Panc1 (cell line): ENCODE results near the gene PRXL2A. TPM values are rescaled to one million over a fixed set of nuclear protein-coding genes. Genes with fewer than 3 reads are reported as not detected.

Source experiments
- ATAC-seq: fragments of 200-7000 bp; cut with Tn5 transposase; 2 replicates; pipeline ENCODE4 v1.9.1; 2020; ENCODE audit warnings: mild to moderate bottlenecking, moderate library complexity
- BruUV-seq: library from RNA; stranded (reverse); fragments of 400-500 nt; replicated peaks from 2 replicates; lab custom pipeline; 2021; lab: Mats Ljungman, UMichigan
- CTCF ChIA-PET: fragments of 300-600 bp; sonication (Branson Sonifier 250); formaldehyde crosslinking; loops from one replicate; lab custom pipeline; 2022; ENCODE audit warnings: antibody characterized with exemption; lab: Charles Lee
- POLR2A ChIA-PET: fragments of 300-600 bp; sonication (Branson Sonifier 250); formaldehyde crosslinking; loops from one replicate; lab custom pipeline; 2022; ENCODE audit warnings: antibody characterized with exemption; lab: Charles Lee
- DNase-seq: peaks from one replicate; pipeline ENCODE4 v3.0.0-alpha.2; 2010; ENCODE audit warnings: low read depth, low spot score
- H3K27ac ChIP-seq: 2 replicates; pipeline ENCODE4 v1.5.1; 2011; ENCODE audit warnings: mild to moderate bottlenecking, low read length, inconsistent platforms
- H3K27me3 ChIP-seq: fragments of 200-500 bp; sonication (Bioruptor generic); 2 replicates; pipeline ENCODE4 v1.6.0; 2014; ENCODE audit warnings: low read length, inconsistent platforms; ENCODE audit not compliant: control insufficient read depth, insufficient read depth
- H3K36me3 ChIP-seq: fragments of 200-500 bp; sonication (Bioruptor generic); 2 replicates; pipeline ENCODE4 v1.5.1; 2014; ENCODE audit warnings: inconsistent platforms, mild to moderate bottlenecking, low read length, moderate library complexity; ENCODE audit not compliant: control insufficient read depth, insufficient read depth
- H3K4me1 ChIP-seq: 2 replicates; pipeline ENCODE4 v1.5.1; 2011; ENCODE audit warnings: inconsistent platforms, mild to moderate bottlenecking, low read length, moderate library complexity; ENCODE audit not compliant: control insufficient read depth, insufficient read depth
- H3K4me3 ChIP-seq, 2 experiments: 2 replicates each; pipeline ENCODE4 v1.5.1; 2011 to 2012; ENCODE audit warnings: low read depth in 2 of 2, low read length in 2 of 2, mild to moderate bottlenecking in 2 of 2, inconsistent platforms in 1 of 2, moderate library complexity in 1 of 2
- H3K9me3 ChIP-seq: fragments of 200-500 bp; sonication (Bioruptor generic); 2 replicates; pipeline ENCODE4 v1.5.1; 2014; ENCODE audit warnings: low read depth, mild to moderate bottlenecking, inconsistent platforms, low read length, moderate library complexity; ENCODE audit not compliant: control insufficient read depth, insufficient read depth
- CTCF ChIP-seq: fragments of 450-650 bp; IDR thresholded peaks from 2 replicates; pipeline ENCODE4 v1.5.1; 2017; ENCODE audit warnings: mild to moderate bottlenecking
- POLR2AphosphoS5 ChIP-seq: IDR thresholded peaks from 2 replicates; pipeline ENCODE4 v1.6.1; 2012; ENCODE audit warnings: mild to moderate bottlenecking, low read depth, low read length, moderate library complexity
- REST ChIP-seq, 2 experiments: IDR thresholded peaks; 2 replicates each; pipeline ENCODE4 v1.6.1; 2011 to 2012; ENCODE audit warnings: low read depth in 2 of 2, control low read depth in 1 of 2, low read length in 1 of 2, mild to moderate bottlenecking in 1 of 2, moderate library complexity in 1 of 2; ENCODE audit not compliant: insufficient read depth in 1 of 2
- SIN3A ChIP-seq: IDR thresholded peaks from 2 replicates; pipeline ENCODE4 v1.6.1; 2012; ENCODE audit warnings: low read depth, mild to moderate bottlenecking, low read length, moderate library complexity, borderline replicate concordance; ENCODE audit not compliant: insufficient read depth
- TCF7L2 ChIP-seq: IDR thresholded peaks from 2 replicates; pipeline ENCODE4 v1.6.1; 2011; ENCODE audit warnings: mild to moderate bottlenecking, low read depth, low read length, inconsistent platforms
- in situ Hi-C: cut with HindIII; loops from 2 replicates; pipeline ENCODE4 v1.10.0; 2016; ENCODE audit warnings: low sequenced_read_pairs, low pct_unique_long_range_greater_than_20kb
- intact Hi-C: fragments of 100-400 bp; cut with micrococcal nuclease; formaldehyde crosslinking; loops from one replicate; pipeline ENCODE4 v1.10.0; 2022; ENCODE audit not compliant: unreplicated experiment
- total RNA-seq: library from RNA; stranded (reverse); gene quantifications from one replicate; pipeline ENCODE4 v1.2.1, GENCODE V29; 2021; ENCODE audit not compliant: unreplicated experiment

Gene PRXL2A
- total RNA-seq, 1 experiment from 2014 or later = 89.0 TPM

- Histone ChIP-seq H3K27me3 (no peaks in the 10 kb centered on the region), H3K36me3 (no peaks in the 10 kb centered on the region), H3K4me1 (peaks cover 36% of the 10 kb centered on the region), H3K4me3 (no peak overlapping the region), H3K27ac (no peak overlapping the region), H3K9me3 (no peaks in the 10 kb centered on the region)
- ChIA-PET POLR2A (no interaction called here), CTCF (no interaction called here)
- TF ChIP-seq CTCF (no peak), SIN3A (no peak), POLR2AphosphoS5 (no peak), REST (IDR thresholded peaks at IDR 0.05; ENCODE audit: insufficient read depth in 1 of 2, low read depth in 2 of 2, low read length in 1 of 2) (no peak), TCF7L2 (no peak)
- intact Hi-C loops = no loop called here
- DNase-seq = no peak
- no TSS peak for BruUV-seq
- in situ Hi-C loops = no loop called here
- no peak for ATAC-seq
These were observed 49.4 kb downstream of the PRXL2A start for GRCh38 chr10:80457554-80458262.

- Histone ChIP-seq H3K4me1 (peaks cover 35% of the 10 kb centered on the region), H3K4me3 (no peak overlapping the region), H3K27ac (no peak overlapping the region), H3K27me3 (no peaks in the 10 kb centered on the region), H3K9me3 (no peaks in the 10 kb centered on the region), H3K36me3 (no peaks in the 10 kb centered on the region)
- ChIA-PET POLR2A (no interaction called here), CTCF (no interaction called here)
- in situ Hi-C loops = no loop called here
- intact Hi-C loops = no loop called here
- DNase-seq (no peak), ATAC-seq (no peak)
- TF ChIP-seq POLR2AphosphoS5 = no peak
- TF ChIP-seq CTCF = no peak
- BruUV-seq = no TSS peak
These were observed 49.9 kb downstream of the PRXL2A start for GRCh38 chr10:80458263-80458625.
